Nucleus accumbens (tissue), 56 donors: ENCODE data around the gene CACNG4.

Experiments
- DNase-seq, 56 donors: peaks; one replicate each; lab custom pipeline; 2025; lab: John Stamatoyannopoulos, UW

Gene CACNG4

DNA sequence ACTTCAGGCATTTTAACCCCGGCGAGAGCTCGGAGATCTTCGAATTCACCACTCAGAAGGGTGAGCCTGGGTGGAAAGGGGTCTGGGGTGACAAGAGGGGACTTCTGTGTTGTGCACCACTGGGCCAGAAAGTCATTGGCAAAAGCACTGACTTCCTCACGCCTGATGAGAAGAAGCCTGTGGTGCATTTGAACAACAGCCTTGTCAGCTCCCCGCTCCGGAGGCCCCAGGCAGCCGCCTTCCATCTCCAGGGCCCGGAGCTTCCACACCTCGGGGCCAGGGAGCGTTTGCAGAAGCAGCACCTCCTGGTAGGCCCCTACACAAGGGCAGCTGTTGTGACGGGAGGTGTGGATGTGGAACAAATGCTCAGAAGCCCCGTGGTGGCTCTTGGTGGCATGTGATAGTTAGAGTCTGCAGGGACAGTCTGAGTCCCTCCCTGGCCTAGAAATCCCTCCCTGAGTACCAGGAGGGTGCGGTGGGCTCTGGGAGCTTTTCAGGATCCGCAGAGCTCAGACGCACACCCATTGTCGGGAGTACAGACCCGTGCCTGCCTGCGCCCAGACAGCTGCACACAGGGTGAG lies 89.6 kb downstream of the CACNG4 start:
- no peak for DNase-seq

DNA sequence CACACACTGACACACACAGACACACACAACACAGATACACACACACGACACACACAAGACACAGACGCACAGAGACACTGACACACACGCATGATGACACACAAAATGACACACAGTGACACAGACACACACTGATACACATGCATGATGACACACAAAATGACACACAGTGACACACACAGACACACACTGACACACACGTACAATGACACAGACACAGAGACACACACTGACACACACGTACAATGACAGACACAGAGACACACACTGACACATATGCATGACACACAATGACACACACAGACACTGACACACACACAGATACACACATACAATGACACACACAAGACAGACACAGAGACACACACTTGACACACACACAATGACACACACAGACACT lies 90.1 kb downstream of the CACNG4 start:
- DNase-seq = no peak

DNA sequence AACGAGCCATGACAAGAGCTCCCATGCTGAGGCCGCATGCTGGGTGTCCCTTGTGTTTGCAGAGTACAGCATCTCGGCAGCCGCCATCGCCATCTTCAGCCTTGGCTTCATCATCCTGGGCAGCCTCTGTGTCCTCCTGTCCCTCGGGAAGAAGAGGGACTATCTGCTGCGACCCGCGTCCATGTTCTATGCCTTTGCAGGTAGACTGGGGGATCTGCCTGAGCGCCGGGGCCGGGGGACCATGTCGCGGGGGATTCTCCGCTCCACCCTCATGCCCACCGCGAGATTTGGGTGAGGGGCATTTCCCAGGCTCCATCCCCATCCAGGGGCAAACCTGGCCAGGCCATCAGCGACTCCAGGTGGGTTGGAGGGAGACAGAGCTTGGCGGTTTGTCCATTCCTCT lies 90.5 kb downstream of the CACNG4 start:
- no peak for DNase-seq

DNA sequence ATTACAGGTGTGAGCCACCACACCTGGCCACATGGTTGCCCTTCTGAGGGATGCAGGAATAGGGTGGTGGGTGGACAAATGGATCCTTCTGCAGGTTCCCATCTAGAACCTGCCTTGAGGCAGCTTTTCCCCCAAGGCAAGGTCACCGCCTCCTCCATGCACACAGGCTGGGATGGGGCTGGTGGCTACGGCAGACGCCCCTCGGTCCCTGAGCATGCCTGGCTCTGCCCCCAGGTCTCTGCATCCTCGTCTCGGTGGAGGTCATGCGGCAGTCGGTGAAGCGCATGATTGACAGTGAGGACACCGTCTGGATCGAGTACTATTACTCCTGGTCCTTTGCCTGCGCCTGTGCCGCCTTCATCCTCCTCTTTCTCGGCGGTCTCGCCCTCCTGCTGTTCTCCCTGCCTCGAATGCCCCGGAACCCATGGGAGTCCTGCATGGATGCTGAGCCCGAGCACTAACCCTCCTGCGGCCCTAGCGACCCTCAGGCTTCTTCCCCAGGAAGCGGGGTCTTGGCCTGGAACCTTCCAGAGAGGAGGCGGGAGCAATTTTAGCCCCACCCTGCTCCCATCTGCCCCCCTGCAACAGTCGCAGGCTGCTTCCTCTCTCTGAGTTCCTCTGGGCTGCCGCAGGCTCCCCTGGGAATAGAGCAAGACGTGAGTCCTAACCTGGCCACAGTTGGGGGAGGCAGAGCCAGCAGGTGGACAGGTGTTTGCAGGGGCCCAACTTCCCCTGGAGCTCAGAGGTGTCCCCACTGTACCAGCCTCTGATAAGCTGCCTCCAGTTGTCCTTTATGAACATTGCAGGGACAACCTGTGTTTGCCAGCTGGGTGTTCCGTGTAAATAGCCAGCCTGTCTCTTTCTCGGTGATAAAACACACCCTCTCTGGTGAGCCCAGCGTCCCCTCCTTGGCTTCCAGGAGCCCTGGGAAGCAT lies 91.6 kb downstream of the CACNG4 start:
- DNase-seq = no peak

DNA sequence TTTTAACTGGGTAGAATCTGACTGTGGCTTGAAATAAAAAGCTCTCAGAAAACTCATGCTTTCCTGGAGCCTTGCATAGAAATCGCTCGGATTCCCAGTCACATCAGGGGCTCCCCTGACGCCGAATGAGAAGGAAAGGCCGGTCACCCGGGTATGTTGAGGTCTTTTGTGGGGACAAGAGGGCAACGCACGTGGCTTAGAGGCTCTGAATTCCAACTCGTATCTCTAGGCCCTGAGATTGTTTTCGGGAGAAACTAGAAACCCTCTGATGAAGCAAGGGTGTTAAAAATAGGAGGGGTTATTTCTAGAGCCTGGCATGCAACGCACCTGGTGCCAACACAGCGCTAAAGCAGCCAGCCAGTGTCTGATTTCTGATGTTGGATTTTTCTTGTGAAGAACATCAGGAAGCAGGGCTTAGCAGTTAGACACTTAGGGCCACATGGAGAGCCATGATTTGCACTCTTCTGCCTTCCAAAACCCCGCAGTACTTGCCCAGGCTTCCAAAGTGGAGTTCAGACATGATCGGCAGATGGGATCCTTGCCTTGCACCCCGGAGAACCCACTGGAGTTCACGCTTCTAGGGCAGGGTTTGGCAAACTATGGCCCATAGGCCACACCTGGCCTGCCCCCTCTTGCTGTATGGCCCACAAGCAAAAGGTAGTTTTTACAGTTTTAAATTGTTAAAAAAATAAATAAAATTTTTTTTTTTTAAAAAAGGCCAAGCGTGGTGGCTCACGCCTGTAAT lies 92.4 kb downstream of the CACNG4 start:
- no peak for DNase-seq

DNA sequence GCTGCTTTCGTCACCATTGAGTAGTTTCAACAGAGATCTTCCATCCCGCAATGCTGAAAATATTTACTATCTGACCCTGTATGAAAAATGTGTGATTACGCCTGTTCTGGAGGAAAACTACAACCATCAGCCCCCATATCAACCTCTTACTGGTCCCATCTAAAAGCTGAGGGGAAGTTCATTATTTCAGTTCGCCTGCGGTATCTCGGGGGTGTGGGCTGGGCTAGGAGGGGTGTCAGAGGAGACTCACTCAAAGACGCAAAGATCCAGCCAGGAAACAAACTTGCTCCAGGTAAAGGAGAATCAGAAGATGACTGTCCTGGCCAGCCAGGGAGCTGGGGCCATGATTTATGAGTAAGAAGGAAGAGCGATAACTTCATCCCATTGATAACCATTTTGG lies 93.5 kb downstream of the CACNG4 start:
- DNase-seq = no peak

DNA sequence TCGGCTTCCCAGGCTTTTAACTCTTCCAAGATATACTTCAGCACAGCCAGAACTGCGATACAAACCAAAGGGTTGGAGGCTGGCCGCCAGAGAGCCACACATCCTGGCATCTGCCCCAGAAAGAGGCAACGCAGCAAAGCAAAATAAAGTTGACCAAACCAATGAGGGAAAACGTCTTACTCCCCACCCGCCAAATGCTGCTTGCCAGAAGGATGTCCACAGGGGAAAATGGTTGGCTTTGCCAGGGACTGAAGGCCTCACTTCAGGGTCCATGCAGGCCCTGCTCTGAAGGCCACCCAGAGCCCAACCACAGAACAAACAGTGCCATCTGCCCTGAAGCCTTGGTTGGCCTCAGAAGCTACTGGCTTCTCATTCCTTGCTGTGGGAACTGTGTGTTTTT lies 94.9 kb downstream of the CACNG4 start:
- DNase-seq = peak in 9 of 56 donors; percentile 4 to 40 (median 21)

DNA sequence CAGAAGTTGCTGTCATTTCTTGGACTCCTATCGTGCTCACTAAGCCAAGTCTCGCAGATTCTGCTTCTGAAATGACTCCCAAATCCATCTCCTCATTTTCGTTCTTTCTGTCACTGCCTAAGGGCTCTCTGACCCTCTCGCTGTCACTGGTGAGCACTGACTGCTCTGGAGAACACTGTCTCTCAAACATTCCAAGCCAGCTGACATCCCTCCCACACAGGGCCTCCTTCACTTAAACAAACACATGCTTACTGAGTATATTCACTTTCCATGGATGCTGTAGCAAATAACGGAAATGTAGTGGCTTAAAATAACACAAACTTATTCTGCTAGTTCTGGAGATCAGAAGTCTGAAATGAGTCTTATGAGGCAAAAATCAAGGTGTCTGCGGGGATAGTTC lies 98.6 kb downstream of the CACNG4 start:
- DNase-seq = no peak

DNA sequence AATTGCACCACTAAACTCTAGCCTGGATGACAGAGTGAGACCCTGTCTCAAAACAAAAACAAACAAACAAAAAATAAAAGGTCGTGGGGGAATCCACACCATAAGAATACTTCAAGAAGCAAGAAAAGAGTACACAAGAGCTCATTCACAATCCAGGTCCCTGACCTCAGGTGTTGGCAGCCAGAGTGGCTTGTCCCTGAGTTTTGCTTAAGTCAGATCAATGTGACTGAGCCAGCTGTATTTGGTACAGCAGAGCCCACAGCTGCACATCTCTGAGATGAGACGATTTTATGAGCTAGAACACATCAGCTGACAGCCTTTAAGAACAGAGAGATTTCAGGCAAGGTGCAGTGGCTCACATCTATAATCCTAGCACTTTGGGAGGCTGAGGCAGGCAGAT lies 102.2 kb downstream of the CACNG4 start:
- no peak for DNase-seq

DNA sequence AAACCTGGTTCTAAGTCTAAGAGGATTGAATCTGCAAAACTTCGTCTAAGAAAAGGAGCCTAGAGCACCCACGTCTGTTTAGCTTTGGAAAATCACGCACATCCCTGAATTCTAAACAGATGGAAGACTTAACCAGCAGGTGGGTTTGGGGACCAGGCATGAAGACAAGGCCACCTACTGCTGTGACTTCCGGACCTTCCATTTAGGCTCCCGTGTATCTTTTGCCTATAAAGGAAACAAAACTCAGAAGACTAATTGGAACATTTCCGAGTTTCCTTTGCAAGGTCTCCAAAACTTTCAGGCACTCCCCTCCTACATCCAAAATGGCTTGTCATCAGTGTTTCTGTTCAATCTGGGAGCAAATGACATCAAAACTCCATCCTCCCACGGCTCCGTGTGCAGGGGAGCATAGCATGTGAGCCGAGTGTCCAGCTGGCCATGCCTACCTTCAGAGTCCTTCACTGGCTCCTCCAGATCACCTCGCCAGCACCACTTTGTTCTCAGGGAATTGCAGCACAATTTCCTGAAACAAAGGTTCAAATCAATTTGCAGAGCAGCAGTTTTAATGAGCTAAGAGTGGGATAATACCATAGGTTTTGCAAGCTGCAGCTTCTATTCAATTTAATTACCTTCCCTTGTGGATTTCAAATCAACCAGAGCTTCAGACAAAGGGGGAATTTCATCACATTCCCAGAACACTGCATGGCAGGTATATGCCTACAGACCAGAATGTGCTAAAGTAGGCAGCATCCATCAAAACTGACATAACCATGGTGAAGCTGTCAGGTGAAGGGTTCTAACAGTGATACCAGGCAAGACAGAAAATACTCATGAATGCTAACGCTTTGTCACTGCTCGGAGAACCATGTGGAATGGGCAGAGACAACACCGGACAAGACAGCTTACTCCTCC lies 103.3 kb downstream of the CACNG4 start:
- DNase-seq = peak in 20 of 56 donors; percentile 8 to 73 (median 31)

DNA sequence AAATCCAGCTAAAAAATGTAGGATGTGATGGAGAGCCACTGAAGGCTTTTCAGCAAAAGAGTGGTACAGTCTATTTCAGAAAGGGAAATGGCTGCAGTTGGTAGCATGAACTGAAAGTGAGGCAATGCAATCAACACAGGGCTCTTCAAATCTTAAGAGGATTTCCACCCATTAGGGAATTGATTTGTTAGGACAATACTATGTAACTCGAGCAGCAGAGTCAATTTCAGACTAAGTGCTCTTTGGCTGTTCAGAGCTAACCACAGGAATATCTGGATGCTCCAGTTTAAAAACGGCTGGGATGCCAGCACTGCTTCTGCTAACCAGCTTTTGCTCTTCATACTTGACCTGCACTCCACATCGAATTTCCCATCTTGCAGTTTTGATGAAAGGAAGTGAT lies 104.5 kb downstream of the CACNG4 start:
- no peak for DNase-seq

DNA sequence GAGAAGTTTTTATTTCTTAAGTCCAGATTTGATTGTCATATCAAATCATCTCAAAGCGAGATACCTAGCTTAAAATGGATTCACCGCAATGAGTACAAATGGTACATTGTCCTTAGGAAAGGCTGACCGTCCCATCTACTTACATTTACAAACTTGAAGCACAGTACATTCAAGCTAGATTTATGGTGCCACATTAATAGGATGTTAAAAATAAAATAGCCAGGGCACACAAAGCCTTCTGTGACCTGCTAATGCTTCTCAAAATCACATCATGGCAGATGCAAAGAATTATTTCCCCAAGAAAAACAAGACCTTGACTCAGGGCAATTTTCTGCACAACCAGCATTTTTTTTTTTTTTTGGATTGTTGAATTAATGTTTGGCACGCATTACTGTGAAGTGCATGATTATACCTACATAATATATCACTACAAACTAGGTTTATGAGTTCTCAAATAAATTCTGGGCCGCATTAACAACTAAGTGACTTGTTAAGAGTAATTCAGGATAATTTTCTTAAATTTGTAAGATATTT lies 105.2 kb downstream of the CACNG4 start:
- DNase-seq = no peak

DNA sequence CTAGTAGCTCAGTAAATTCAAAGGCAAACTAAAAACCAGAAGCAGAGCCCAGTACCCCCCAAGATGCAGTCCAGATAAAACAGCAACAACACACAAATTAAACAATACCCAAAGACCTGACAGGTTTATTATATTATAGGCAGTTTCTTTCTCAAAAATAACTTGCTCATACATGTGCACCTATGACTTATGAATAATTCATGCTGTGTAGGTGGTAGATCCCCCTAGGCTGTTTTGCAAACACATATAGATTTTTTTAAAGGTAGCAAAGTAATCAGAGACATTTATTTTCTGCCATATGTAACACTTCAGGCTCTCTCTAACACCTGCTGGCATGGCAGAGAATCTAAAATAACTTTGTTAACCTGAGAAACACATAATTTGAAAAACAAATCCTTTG lies 107.1 kb downstream of the CACNG4 start:
- DNase-seq = no peak

DNA sequence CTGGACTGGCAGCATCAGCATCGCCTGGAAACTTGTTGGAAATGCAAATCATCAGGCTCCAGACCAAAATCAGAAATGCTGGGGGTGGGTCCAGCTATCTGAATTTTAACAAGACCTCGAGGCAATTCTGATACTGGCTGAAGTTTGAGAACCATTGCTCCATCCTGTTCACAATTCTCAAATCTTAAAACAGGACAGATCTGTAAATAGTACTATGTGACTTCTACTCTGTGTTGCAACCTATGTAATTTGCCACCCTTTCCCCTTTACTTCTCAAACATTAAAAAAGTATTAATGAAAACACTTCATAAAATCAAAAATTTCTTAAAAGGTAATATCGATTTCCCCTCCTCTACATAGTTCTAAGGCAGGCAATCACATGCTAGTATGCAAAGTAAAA lies 108.4 kb downstream of the CACNG4 start:
- no peak for DNase-seq

DNA sequence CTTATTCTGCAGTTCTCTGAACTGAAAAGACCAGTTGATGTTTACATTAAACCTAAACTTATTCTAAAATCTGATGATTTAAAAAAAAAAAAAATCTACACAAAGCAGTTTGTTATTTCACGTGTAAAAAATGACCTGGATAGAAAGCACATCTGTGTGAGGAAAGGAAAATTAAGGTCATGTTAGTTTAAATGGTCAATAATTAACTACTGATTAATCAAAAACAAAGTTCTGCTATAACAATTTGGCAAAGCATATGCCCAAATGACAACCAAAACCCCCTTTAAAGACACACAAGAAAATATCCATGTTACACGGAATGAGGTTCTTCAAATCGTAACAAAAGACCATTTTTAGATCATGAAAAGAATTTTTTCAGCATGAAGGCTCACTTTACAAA lies 110.3 kb downstream of the CACNG4 start:
- no peak for DNase-seq

DNA sequence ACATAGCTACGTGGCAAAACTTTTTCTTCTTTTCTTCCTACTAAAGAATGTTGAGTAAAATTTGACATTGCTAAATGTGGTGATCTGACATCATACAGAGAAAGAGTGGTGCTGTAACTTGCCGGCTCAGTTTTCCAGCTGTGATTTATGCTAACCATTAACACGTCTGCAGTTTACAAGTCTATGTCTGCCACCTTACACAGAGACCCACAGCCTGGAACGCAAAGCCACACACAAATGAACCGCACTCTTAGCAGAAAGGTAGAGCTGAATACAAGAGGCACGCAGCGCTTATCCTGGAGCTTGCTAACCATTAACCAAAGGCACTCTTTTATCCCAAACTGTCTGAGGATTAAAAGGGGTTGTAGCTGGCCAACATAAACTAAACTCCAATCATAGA lies 111.8 kb downstream of the CACNG4 start:
- DNase-seq = no peak

DNA sequence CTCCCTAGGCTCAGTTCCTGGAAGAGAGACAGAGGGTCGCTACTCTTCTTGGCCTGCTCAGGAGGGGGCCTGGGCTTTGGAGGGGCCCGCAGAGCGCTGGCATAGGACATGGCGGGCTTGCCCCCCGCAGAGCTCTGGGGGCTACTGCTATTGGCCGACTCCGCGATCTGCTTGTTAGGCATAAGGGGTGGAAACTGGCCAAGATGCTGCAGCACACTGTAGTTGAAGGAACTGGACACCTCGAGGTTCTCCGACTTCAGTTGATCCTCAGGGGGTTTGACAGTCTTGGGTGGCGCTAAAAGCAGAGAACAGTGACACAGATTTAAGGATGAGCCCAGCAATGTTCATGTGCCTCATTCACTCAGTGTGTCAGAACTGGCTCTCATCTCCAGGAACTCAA lies 113.8 kb downstream of the CACNG4 start:
- DNase-seq = no peak

DNA sequence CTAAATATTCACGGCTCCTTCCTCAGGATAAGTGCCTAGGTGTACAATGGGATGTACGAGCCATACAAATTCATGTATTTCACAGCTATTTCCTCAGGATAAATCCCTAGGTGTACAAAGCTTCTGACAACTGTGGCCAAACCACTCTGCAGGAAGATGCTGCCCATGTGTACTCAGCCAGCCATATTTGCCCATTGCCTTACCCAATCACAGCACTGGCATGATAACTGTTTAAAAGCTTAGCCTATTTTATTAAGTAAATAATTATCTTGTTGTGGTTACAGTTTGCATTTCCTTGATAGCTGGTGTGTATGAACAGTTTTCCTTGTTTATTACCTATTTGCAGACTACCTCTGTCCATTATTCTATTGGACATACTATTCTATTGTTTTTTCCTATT lies 115.0 kb downstream of the CACNG4 start:
- no peak for DNase-seq

DNA sequence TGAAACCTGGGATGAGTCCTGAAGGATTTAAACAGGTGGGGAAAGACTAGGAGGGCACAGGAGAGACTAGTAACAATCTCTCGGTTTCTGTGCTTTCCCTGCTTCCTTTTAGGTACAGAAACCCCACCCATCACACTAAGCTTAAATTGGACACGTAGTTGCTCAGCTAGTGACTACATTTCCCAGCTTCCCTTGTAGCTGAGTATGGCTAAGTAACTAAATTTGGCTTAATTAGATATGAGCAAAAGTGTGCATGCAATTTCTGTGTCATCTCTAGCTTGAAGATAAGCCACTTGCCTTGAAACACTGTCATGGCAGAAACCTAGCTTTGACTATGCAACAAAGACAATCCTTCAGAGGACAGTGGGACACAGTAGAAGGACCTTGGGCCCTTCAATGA lies 116.3 kb downstream of the CACNG4 start:
- no peak for DNase-seq

DNA sequence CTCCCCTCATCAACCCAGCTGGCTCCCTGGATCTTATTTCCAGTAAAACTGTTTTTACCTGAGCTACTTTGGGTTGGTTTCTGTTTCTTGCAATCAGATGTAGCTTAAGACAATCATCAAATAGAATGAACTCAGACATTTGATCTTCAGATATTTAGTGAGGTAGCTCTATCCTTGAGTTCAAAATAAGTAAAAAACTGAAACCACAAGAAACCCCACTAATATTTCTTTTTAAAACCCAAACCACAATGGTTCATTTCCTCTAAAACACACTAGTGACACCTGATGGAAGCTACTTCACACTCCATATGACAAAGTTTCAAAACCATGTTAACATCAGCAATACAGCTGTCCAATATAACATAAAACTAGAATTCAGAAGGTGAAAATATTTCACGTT lies 117.6 kb downstream of the CACNG4 start:
- no peak for DNase-seq
